ENCODE measurements around the gene LTO1. TPM values are rescaled to one million over a fixed set of nuclear protein-coding genes. Genes with fewer than 3 reads are reported as not detected.
A peak's percentile ranks its signal among the peaks of the same experiment; 100 is the strongest.

The LTO1 gene
- polyA plus RNA-seq, 1 of the 3 experiments (the other 2 are of a cell fraction): 30.8 TPM

DNA sequence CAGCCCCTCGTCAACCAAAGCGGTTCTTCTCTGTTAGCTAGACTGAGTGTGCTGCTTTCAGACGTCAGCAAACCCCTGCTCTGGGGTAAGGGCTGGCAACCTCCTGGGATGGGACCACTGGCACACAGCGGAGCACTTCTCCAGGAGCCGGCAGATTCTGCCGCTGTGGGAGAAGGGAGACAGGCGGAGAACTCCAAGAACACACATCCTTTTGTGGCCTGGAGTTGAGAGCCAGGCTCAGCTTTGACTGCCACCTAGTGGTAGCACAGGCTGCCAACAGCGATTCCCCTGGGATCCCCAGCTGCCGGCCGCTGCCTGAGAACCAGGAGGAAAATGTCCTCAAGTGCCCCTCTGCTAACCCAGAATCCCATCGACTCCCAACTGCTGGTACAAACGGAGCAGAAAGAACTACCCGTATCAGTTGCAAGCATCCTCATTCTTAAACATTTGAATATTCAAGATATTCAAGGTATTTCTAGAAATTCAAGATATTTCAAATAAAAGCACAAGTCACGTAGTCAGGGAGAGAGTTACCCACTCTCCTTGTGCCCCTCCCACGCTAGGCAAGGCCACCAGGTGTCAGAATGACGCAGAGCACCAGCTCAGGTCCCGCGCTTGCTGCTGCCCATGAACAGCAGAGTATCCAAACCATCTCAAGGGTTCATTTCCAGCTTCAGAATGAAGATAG, 4.9 kb downstream of the LTO1 start (continued):
- TF ChIP-seq, protein P1, sequence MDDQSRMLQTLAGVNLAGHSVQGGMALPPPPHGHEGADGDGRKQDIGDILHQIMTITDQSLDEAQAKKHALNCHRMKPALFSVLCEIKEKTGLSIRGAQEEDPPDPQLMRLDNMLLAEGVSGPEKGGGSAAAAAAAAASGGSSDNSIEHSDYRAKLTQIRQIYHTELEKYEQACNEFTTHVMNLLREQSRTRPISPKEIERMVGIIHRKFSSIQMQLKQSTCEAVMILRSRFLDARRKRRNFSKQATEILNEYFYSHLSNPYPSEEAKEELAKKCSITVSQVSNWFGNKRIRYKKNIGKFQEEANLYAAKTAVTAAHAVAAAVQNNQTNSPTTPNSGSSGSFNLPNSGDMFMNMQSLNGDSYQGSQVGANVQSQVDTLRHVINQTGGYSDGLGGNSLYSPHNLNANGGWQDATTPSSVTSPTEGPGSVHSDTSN (IDR thresholded peaks at IDR 0.05): no peak
- no peak for TF ChIP-seq NRF1 (IDR thresholded peaks at IDR 0.05; ENCODE audit: low read depth, low read length)
- no peak for TF ChIP-seq SIN3A (IDR thresholded peaks at IDR 0.05; ENCODE audit: borderline replicate concordance, low read depth, low read length)
- TF ChIP-seq, protein P2, sequence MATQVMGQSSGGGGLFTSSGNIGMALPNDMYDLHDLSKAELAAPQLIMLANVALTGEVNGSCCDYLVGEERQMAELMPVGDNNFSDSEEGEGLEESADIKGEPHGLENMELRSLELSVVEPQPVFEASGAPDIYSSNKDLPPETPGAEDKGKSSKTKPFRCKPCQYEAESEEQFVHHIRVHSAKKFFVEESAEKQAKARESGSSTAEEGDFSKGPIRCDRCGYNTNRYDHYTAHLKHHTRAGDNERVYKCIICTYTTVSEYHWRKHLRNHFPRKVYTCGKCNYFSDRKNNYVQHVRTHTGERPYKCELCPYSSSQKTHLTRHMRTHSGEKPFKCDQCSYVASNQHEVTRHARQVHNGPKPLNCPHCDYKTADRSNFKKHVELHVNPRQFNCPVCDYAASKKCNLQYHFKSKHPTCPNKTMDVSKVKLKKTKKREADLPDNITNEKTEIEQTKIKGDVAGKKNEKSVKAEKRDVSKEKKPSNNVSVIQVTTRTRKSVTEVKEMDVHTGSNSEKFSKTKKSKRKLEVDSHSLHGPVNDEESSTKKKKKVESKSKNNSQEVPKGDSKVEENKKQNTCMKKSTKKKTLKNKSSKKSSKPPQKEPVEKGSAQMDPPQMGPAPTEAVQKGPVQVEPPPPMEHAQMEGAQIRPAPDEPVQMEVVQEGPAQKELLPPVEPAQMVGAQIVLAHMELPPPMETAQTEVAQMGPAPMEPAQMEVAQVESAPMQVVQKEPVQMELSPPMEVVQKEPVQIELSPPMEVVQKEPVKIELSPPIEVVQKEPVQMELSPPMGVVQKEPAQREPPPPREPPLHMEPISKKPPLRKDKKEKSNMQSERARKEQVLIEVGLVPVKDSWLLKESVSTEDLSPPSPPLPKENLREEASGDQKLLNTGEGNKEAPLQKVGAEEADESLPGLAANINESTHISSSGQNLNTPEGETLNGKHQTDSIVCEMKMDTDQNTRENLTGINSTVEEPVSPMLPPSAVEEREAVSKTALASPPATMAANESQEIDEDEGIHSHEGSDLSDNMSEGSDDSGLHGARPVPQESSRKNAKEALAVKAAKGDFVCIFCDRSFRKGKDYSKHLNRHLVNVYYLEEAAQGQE (IDR thresholded peaks at IDR 0.05; ENCODE audit: low read depth, low read length): no peak

DNA sequence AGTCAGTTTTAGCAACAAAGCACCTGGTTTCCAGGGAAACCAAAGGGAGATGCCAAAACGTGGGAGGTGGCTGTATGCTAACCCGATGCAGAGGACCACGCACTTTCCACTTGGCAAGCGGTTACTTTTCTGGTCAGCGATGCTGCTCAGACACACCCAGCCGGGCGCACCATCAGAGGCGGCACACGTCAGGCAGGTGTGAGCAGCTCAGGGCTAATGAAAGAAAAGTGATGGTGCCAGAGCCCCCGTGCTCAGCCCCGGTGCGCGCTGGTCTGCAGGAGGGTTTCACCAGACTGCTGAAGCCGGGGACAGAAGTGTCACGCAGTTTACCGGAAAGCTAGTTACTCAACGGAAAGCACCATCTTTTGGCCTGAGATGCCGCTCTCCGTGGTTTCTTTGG, 5.7 kb downstream of the LTO1 start:
- peaks cover 17% of the 10 kb centered on the region for H4K20me1 ChIP-seq (ENCODE audit: insufficient read depth)
- CTCF ChIA-PET: interaction anchor here (0.7 to 9.2 kb wide), 23 partner anchors 10 to 765 kb away, joined by 3 to 254 read pairs (median 5); partner anchors contain the start of genes CCND1, IGHMBP2 and TPCN2
- POLR2A ChIA-PET: interaction anchor here (1.2 to 1.3 kb wide), 2 partner anchors 13 to 569 kb away, joined by 3 to 4 read pairs; no protein-coding TSS in a partner anchor
- H3K4me2 ChIP-seq: no peak overlapping the region
- H3K9me3 ChIP-seq: no peaks in the 10 kb centered on the region
- peaks cover 38% of the 10 kb centered on the region for H3K79me2 ChIP-seq (ENCODE audit: insufficient read depth)
- H3K27me3 ChIP-seq (ENCODE audit: insufficient read depth): no peaks in the 10 kb centered on the region
- no peak overlapping the region for H3K27ac ChIP-seq (ENCODE audit: low read depth in 2 of 2, low read length in 1 of 2)
- no peak overlapping the region for H3K4me3 ChIP-seq (ENCODE audit: low read depth in 2 of 2, low read length in 1 of 2)
- WGBS (ENCODE audit: low lambda C conversion rate): 93% methylated on average over 19 of the region's 19 CpGs
- H3K36me3 ChIP-seq (replicated peaks in 1 of 2; ENCODE audit: control insufficient read depth in 1 of 2, insufficient read depth in 2 of 2, low read length in 1 of 2): peaks cover 27 to 54% of the 10 kb centered on the region in 2 experiments
- H3K4me1 ChIP-seq (ENCODE audit: control insufficient read depth in 1 of 2, insufficient read depth in 2 of 2, low read depth in 1 of 2, low read length in 1 of 2): peaks cover 7 to 20% of the 10 kb centered on the region in 2 experiments; a peak in 3 of 4 replicates
- no peak overlapping the region for H3K9ac ChIP-seq
- peak; percentile 11 for DNase-seq
- no peaks in the 10 kb centered on the region for H3K9me2 ChIP-seq
- H2AFZ ChIP-seq (ENCODE audit: low read depth): no peak overlapping the region
- peaks cover 9% of the 10 kb centered on the region for H3F3A ChIP-seq (replicated peaks; ENCODE audit: insufficient read depth)
- TF ChIP-seq SMC3 (IDR thresholded peaks at IDR 0.05; ENCODE audit: low read depth, low read length) (no peak), EZH2phosphoT487 (IDR thresholded peaks at IDR 0.05; ENCODE audit: borderline replicate concordance, low read depth) (no peak), GATA2 (CRISPR knock-in tag; IDR thresholded peaks at IDR 0.05) (no peak), ELF1 (IDR thresholded peaks at IDR 0.05) (no peak), POLR2AphosphoS5 (IDR thresholded peaks at IDR 0.05; ENCODE audit: low read depth, low read length) (no peak), TCF12 (IDR thresholded peaks at IDR 0.05) (no peak), TAF1 (IDR thresholded peaks at IDR 0.05; ENCODE audit: borderline replicate concordance, low read depth, low read length) (no peak), RXRA (IDR thresholded peaks at IDR 0.05; ENCODE audit: borderline replicate concordance, low read depth) (no peak), JUND (IDR thresholded peaks at IDR 0.05) (no peak), EP300 (IDR thresholded peaks at IDR 0.05; ENCODE audit: borderline replicate concordance in 1 of 2, low read depth in 1 of 2, low read length in 1 of 2) (no peak)
- TF ChIP-seq, protein P3, sequence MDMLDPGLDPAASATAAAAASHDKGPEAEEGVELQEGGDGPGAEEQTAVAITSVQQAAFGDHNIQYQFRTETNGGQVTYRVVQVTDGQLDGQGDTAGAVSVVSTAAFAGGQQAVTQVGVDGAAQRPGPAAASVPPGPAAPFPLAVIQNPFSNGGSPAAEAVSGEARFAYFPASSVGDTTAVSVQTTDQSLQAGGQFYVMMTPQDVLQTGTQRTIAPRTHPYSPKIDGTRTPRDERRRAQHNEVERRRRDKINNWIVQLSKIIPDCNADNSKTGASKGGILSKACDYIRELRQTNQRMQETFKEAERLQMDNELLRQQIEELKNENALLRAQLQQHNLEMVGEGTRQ (IDR thresholded peaks at IDR 0.05; ENCODE audit: borderline replicate concordance, low read depth, low read length): no peak
- TF ChIP-seq, protein P2 (IDR thresholded peaks at IDR 0.05; ENCODE audit: low read depth, low read length): no peak
- TF ChIP-seq, protein P4, sequence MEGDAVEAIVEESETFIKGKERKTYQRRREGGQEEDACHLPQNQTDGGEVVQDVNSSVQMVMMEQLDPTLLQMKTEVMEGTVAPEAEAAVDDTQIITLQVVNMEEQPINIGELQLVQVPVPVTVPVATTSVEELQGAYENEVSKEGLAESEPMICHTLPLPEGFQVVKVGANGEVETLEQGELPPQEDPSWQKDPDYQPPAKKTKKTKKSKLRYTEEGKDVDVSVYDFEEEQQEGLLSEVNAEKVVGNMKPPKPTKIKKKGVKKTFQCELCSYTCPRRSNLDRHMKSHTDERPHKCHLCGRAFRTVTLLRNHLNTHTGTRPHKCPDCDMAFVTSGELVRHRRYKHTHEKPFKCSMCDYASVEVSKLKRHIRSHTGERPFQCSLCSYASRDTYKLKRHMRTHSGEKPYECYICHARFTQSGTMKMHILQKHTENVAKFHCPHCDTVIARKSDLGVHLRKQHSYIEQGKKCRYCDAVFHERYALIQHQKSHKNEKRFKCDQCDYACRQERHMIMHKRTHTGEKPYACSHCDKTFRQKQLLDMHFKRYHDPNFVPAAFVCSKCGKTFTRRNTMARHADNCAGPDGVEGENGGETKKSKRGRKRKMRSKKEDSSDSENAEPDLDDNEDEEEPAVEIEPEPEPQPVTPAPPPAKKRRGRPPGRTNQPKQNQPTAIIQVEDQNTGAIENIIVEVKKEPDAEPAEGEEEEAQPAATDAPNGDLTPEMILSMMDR (IDR thresholded peaks at IDR 0.05): no peak
- TF ChIP-seq, protein P5, sequence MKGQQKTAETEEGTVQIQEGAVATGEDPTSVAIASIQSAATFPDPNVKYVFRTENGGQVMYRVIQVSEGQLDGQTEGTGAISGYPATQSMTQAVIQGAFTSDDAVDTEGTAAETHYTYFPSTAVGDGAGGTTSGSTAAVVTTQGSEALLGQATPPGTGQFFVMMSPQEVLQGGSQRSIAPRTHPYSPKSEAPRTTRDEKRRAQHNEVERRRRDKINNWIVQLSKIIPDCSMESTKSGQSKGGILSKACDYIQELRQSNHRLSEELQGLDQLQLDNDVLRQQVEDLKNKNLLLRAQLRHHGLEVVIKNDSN (IDR thresholded peaks at IDR 0.05; ENCODE audit: borderline replicate concordance, low read depth): no peak
